Tibial nerve (tissue), 3 donors: ENCODE results near the gene MON2.

Source experiments
- POLR2A ChIP-seq, 2 donors: fragments of 450-650 bp; IDR thresholded peaks; one replicate each; pipeline ENCODE4 v1.6.1; 2017; ENCODE audit warnings: antibody characterized with exemption in 2 of 2, mild to moderate bottlenecking in 2 of 2, moderate library complexity in 2 of 2
- TF ChIP-seq, protein P1 (sequence below), 5 experiments: fragments of 200-600 bp in 3 of 5; fragments of 450-650 bp in 2 of 5; sonication (generic) in 3 of 5; IDR thresholded peaks; one replicate each; pipeline ENCODE4 v1.5.1; 2016 to 2019; ENCODE audit warnings: antibody characterized with exemption in 5 of 5, mild to moderate bottlenecking in 3 of 5, moderate library complexity in 2 of 5

GRCh38 chr12:62629413-62629812 is 162.8 kb downstream of the MON2 start:
- TF ChIP-seq POLR2A (IDR thresholded peaks at IDR 0.05), result no peak
- TF ChIP-seq, protein P1, sequence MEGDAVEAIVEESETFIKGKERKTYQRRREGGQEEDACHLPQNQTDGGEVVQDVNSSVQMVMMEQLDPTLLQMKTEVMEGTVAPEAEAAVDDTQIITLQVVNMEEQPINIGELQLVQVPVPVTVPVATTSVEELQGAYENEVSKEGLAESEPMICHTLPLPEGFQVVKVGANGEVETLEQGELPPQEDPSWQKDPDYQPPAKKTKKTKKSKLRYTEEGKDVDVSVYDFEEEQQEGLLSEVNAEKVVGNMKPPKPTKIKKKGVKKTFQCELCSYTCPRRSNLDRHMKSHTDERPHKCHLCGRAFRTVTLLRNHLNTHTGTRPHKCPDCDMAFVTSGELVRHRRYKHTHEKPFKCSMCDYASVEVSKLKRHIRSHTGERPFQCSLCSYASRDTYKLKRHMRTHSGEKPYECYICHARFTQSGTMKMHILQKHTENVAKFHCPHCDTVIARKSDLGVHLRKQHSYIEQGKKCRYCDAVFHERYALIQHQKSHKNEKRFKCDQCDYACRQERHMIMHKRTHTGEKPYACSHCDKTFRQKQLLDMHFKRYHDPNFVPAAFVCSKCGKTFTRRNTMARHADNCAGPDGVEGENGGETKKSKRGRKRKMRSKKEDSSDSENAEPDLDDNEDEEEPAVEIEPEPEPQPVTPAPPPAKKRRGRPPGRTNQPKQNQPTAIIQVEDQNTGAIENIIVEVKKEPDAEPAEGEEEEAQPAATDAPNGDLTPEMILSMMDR (IDR thresholded peaks at IDR 0.05), result no peak
